ENCODE data around the gene PPM1A. TPM values are rescaled to one million over a fixed set of nuclear protein-coding genes. Genes with fewer than 3 reads are reported as not detected.
"Not testable (repeated sequence)": the region's sequence is repeated elsewhere in the genome, so short reads cannot be mapped to it uniquely, and the experiment has no call there.

Gene PPM1A
- total RNA-seq, 1 donor from 2014 or later = 26.1 TPM

DNA sequence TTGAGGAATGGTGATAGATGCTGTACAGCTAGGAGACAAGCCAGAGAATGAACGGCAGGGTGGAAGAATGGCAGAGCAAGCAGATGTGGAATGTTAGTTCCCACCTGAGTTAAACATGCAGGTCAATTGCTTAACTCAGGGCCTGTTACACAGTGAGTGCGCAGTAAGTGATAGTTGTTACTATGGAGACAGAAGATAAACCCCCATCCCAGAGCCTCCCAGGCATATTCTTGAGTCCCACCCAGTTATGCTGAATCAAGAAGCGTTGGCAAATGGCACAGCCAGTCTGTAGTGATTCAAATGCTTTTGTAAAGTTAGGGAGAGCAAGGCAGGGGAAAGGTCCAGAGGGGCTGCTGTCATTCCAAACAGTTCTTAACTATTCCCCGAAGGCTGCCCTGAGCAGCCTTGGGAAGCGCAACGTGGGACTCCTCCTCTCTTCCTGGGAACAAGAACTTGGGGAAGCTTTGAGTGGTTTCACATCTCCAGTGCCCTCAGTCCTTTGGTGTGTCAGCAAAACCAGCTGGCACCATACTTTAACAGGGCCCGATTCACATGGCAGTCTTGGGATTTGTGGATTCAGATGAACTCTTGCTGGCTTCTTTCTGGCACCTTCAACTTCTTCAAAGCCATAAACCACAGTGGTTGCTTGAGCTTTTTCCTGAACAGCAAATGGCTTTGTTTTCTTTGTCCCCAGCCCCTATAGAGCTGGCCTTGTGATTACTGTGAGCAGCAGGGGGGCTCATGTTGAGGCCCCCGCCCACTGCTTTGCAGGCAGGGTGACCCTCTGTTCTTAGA lies 66.4 kb downstream of the PPM1A start:
- Histone ChIP-seq H3K36me3 (ENCODE audit: control insufficient read depth, insufficient read depth, low read length) (no peaks in the 10 kb centered on the region), H3K4me3 (ENCODE audit: low read depth, low read length) (no peak overlapping the region), H3K27me3 (ENCODE audit: control insufficient read depth, insufficient read depth, low read length) (peaks cover 3% of the 10 kb centered on the region)
- TF ChIP-seq, protein P1, sequence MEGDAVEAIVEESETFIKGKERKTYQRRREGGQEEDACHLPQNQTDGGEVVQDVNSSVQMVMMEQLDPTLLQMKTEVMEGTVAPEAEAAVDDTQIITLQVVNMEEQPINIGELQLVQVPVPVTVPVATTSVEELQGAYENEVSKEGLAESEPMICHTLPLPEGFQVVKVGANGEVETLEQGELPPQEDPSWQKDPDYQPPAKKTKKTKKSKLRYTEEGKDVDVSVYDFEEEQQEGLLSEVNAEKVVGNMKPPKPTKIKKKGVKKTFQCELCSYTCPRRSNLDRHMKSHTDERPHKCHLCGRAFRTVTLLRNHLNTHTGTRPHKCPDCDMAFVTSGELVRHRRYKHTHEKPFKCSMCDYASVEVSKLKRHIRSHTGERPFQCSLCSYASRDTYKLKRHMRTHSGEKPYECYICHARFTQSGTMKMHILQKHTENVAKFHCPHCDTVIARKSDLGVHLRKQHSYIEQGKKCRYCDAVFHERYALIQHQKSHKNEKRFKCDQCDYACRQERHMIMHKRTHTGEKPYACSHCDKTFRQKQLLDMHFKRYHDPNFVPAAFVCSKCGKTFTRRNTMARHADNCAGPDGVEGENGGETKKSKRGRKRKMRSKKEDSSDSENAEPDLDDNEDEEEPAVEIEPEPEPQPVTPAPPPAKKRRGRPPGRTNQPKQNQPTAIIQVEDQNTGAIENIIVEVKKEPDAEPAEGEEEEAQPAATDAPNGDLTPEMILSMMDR (IDR thresholded peaks at IDR 0.05; ENCODE audit: insufficient read depth, low read length, poor library complexity, severe bottlenecking) = no peak
- DNase-seq (ENCODE audit: low read depth) = no peak

DNA sequence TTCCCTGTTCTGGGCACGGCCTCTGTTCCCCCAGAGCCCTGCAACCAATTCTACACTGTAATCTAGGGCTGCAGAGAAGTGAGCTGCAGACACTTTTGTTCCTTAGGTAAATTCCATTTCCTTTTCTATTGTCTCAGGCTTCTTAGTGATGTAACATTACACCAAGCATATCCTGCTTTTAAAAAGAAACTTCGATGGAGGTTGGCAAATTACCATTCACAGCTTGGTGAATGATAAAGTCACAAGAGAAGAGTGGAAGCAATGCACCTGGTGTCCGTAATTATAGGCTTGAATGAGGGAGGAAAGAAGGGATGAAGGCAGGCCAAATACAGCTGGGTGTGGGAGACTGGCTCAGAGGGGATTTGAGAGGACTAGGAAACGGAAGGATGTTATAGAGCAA lies 68.6 kb downstream of the PPM1A start:
- Histone ChIP-seq H3K36me3 (ENCODE audit: control insufficient read depth, insufficient read depth, low read length) (no peaks in the 10 kb centered on the region), H3K4me3 (ENCODE audit: low read depth, low read length) (no peak overlapping the region), H3K27me3 (ENCODE audit: control insufficient read depth, insufficient read depth, low read length) (peaks cover 3% of the 10 kb centered on the region)
- no peak for DNase-seq (ENCODE audit: low read depth)
- TF ChIP-seq, protein P1 (IDR thresholded peaks at IDR 0.05; ENCODE audit: insufficient read depth, low read length, poor library complexity, severe bottlenecking) = no peak

DNA sequence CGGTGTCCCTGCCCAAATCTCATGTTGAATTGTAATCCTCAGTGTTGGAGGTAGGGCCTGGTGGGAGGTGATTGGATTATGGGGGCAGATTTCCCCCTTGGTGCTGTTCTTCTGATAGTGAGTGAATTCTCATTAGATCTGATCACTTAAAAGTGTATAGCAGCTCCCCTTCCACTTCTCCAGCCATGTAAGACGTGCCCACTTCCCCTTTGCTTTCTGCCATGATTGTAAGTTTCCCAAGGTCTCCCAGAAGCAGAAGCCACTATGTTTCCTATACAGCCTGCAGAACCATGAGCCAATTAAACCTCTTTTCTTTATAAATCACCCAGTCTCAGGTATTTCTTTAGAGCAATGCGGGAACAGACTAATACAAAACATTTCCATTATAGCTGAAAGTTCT lies 71.8 kb downstream of the PPM1A start:
- not testable (repeated sequence) for H3K27me3 ChIP-seq (ENCODE audit: control insufficient read depth, insufficient read depth, low read length); DNase-seq (ENCODE audit: low read depth); H3K4me3 ChIP-seq (ENCODE audit: low read depth, low read length); H3K36me3 ChIP-seq (ENCODE audit: control insufficient read depth, insufficient read depth, low read length)

DNA sequence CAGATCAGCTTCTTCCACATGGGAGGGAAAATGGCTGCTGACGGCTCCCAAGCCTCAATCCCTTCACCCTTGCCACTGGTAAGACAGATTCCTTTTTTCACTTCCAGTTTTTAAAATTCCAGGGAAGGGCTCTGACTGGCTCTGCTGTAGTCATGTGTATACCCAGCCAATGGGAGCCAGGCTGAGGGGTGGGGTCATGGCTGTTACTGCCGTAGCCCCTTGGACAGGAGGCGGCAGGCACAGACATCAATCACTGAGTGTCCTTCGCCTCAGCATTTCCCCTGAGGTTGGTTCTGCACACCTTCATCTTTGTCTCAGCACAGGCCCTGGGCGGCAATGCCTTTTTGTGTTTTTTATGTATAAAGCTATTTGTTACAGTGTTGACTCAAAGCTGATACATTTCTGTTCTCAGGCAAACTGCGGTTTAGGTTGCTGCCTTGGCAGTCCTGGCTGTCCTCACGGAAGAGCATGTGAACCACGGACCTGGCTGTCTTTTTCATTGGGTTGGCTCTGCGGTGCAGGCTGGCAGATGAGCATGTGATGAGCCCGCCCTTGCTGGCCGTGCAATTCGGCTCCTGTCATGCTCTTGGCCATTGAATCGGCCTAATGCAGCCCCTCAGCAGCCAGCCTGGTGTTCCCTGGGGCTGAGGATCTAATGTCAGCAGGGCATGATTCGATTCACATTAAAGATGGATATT lies 74.3 kb downstream of the PPM1A start:
- DNase-seq (ENCODE audit: low read depth) = no peak
- TF ChIP-seq, protein P1 (IDR thresholded peaks at IDR 0.05; ENCODE audit: insufficient read depth, low read length, poor library complexity, severe bottlenecking) = no peak
- Histone ChIP-seq H3K4me3 (ENCODE audit: low read depth, low read length) (no peak overlapping the region), H3K36me3 (ENCODE audit: control insufficient read depth, insufficient read depth, low read length) (no peaks in the 10 kb centered on the region), H3K27me3 (ENCODE audit: control insufficient read depth, insufficient read depth, low read length) (peaks cover 4% of the 10 kb centered on the region)

DNA sequence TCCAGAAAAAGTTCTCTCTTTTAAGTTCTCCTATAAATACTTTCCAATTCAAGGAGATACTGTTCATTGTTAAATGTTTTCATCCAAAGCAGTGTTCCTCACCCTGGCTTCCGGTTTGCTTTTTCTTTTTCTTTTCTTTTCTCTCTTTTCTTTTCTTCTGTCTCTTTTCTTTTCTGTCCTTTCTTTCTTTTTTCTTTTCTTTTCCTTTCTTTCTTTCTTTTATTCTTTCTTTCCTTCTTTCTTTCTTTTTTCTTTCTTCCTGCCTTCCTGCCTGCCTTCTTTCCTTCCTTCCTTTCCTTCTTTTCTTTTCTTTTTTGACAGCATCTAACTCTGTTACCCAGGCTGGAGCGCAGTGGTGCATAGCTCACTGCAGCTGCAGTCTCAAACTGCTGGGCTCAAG lies 75.8 kb downstream of the PPM1A start:
- peaks cover 8% of the 10 kb centered on the region for H3K27me3 ChIP-seq (ENCODE audit: control insufficient read depth, insufficient read depth, low read length)
- H3K36me3 ChIP-seq (ENCODE audit: control insufficient read depth, insufficient read depth, low read length) = no peaks in the 10 kb centered on the region
- TF ChIP-seq, protein P1 (IDR thresholded peaks at IDR 0.05; ENCODE audit: insufficient read depth, low read length, poor library complexity, severe bottlenecking) = no peak
- DNase-seq (ENCODE audit: low read depth) = no peak
- no peak overlapping the region for H3K4me3 ChIP-seq (ENCODE audit: low read depth, low read length)

DNA sequence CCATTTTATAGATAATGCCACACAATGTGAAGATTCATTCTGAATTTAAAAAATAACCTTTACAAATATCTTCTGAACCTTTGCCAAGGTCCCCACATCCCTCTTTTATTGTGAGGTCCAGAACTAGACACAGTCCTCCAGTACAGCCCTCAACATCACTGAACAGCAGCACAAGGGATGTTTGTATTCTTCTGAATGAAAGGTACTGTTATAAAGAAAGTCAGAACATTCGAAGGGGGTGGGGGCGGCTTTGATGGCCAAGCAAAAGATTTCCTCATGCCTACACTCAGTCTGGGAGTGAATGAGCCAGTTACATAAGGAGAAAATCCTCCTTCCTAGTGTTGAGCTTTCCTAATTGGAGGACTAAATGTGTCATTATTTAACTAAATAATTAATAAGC lies 77.3 kb downstream of the PPM1A start:
- DNase-seq (ENCODE audit: low read depth) = no peak
- Histone ChIP-seq H3K36me3 (ENCODE audit: control insufficient read depth, insufficient read depth, low read length) (no peaks in the 10 kb centered on the region), H3K4me3 (ENCODE audit: low read depth, low read length) (no peak overlapping the region), H3K27me3 (ENCODE audit: control insufficient read depth, insufficient read depth, low read length) (peaks cover 8% of the 10 kb centered on the region)
- TF ChIP-seq, protein P1 (IDR thresholded peaks at IDR 0.05; ENCODE audit: insufficient read depth, low read length, poor library complexity, severe bottlenecking) = no peak
